Measurements from ENCODE around the gene LARGE1. TPM values are rescaled to one million over a fixed set of nuclear protein-coding genes. Genes with fewer than 3 reads are reported as not detected.

The LARGE1 gene
- total RNA-seq, 1 donor from 2014 or later: 140 TPM

GRCh38 chr22:33519071-33519973 lies 401.0 kb downstream of the LARGE1 start:
- ATAC-seq (ENCODE audit: poor library complexity): peak; percentile 73
- DNase-seq: no peak
- intact Hi-C loops (cut with DNase I): loop anchor here (1.0 to 10.0 kb wide), 3 partner anchors 61 to 408 kb away; no protein-coding TSS in a partner anchor

GRCh38 chr22:33518405-33518804 lies 401.9 kb downstream of the LARGE1 start:
- ATAC-seq (ENCODE audit: poor library complexity) (no peak), DNase-seq (no peak)
- intact Hi-C loops (cut with DNase I): loop anchor here (5.0 to 10.0 kb wide), 2 partner anchors 214 to 409 kb away; no protein-coding TSS in a partner anchor

DNA sequence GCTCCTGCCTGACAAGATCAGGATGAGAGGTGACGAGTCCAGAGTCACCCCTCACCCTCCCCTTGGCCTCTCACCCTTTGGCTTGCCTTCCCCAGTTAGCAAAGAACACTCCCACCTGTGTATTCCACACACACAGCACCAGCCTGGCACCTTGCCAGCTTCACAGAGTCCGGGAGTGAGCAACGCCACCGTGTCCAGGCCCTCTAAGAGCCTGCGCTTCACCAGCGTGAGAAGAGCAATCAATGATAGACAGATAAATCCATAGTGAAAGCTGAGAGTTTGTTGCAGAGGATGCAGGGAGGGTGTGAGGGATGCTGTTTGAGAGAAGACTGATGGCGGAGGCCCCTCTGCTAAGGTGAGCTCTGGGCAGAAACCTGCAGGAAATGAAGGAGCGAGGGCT lies 404.5 kb downstream of the LARGE1 start:
- intact Hi-C loops (cut with DNase I): loop anchor here (5.0 to 10.0 kb wide), 2 partner anchors 211 to 412 kb away; no protein-coding TSS in a partner anchor
- DNase-seq (no peak), ATAC-seq (ENCODE audit: poor library complexity) (no peak)

DNA sequence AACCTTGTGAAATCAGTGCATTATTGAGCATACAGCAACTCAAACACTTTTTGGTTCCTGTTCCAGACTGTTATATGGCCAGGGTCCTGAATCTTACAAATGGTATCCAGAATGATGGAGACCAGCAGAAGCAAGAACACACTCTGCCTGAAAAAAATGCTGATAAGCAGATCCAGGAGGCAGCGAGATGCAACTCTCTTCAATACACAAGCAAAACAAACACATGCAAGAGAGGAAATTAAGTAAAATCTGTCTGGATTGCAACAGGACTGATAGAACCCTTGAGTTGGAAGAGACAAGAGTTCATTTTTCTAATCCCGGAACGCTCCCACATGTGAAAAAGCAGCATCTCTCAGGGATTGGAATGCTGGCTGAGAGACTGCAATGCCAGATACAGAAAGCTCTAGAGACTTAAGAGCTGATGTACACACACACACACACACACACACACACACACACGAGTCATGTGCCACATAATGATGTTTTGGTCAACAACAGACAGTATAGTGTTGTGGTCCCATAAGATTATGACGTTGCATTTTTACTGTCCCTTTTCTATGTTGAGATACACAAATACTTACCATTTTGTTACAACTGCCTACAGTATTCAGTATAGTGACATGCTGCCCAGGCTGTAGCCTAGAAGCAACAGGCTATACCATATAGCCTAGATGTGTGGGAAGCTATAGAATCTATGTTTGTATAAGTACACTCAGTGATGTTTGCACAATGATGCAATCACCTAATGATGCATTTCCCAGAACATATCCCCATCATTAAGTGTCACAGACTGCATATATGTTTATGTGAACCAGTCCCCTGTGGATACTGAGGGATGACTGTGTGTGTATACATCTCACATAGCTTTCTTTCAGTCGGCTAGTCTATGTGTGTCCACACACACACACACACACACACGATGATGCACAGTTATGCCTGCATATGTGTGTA lies 406.6 kb downstream of the LARGE1 start:
- DNase-seq (no peak), ATAC-seq (ENCODE audit: poor library complexity) (no peak)
- intact Hi-C loops (cut with DNase I): loop anchor here (10.0 kb wide), 1 partner anchor 209 kb away; no protein-coding TSS in a partner anchor

- DNase-seq (no peak), ATAC-seq (ENCODE audit: poor library complexity) (no peak)
- intact Hi-C loops (cut with DNase I): loop anchor here (10.0 kb wide), 1 partner anchor 208 kb away; no protein-coding TSS in a partner anchor
These were observed 407.4 kb downstream of the LARGE1 start for GRCh38 chr22:33512908-33513307.

DNA sequence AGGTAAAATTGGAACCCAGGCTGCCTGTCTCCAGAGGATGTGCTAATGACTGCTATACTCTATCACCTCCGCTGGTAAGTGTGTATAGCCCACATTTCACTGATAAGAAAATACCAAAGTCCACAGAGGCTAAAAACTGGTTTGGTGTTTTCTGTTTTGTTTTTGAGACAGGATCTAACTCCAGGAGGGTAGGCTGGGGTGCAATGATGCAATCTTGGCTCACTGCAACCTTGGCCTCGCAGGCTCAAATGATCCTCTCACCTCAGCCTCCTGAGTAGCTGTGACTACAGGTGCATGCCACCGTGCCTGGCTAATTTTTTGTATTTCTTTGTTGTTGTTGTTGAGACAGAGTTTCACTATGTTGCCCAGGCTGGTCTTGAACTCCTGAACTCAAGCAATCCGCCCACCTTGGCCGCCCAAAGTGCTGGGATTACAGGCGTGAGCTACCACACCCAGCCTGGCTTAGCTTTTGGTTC lies 409.8 kb downstream of the LARGE1 start:
- intact Hi-C loops (cut with DNase I): loop anchor here (10.0 kb wide), 1 partner anchor 206 kb away; no protein-coding TSS in a partner anchor
- ATAC-seq (ENCODE audit: poor library complexity) (no peak), DNase-seq (no peak)

DNA sequence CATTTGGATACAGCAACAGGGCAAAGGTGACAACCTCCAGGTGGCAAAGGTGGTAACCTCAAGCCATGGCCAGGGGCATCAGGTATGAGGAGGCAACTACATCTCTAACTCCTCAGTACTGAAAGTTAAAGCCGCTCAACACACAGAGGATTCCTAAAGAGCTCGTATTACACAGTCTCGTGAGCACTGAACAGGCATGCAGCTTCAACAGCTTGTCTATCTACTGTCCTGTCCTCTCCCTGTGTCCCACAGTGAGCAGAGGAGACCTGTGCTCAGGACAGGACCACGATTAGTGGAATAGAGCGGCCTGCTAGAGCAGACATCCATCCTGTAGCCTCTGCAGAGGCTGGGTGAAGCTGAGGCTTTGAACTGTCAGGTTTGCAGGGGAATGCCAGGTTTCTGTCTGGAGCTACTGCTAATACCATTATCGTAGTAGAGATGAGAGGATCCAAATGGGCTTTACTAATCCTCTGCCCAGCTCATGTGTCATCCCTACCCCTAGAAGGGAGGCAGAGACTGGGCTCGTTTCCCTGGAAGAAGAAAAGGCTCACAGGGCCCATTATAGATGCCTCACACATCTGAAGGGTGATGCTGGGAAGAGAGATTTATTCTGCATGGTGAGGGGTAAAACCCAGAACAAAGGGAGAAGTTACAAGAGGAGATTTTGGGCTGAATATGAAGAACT lies 415.2 kb downstream of the LARGE1 start:
- DNase-seq (no peak), ATAC-seq (ENCODE audit: poor library complexity) (peak; percentile 30)
- intact Hi-C loops (cut with DNase I): no loop called here

DNA sequence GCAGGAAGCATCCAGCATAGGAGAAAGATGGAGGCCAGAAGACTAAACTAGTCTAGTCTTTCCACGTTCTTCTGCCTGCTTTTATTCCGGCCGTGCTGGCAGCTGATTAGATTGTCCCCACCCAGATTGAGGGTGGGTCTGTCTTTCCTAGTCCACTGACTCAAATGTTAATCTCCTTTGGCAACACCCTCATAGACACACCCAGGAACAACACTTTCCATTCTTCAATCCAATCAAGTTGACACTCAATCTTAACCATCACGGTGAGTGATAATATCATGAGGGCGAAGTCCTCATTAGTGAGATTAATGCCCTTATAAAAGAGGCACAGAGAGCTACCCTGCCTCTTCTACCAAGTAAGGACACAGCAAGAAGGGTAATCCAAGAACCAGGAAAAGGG lies 424.2 kb downstream of the LARGE1 start:
- ATAC-seq (ENCODE audit: poor library complexity) (no peak), DNase-seq (no peak)
- intact Hi-C loops (cut with DNase I): no loop called here

DNA sequence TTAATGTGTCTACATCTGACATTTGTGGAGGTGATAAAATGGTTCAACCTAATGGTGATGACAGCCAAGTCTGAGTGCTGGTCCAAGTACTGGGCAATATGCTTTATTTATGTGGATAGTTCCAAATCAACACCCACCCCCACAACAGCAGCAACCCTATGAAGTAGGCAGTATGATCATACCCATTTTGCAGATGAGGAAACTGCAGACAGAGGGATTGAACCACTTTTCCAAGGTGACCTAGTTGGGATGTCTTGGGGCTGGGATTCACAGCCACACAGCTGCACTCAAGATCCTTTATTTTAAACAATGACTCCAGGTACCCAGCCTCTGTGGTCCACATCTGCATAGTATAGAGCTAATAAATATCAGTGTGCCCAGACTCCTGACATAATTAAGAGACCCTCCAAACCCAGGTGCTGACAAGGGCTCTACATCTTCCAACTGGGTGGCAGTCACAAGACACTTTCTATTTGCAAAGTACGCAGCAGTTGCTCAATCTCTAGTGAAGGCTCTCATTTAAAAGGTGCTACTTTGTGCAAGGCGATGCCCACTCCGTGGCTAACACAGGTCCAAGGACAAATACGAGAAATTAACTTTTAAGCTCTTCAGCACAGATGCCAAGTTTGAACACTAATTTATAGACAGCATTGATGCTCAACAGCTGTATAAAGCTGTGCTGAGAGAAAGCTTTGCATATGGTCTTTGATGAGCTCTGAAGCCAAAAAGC lies 426.6 kb downstream of the LARGE1 start:
- DNase-seq (no peak), ATAC-seq (ENCODE audit: poor library complexity) (no peak)
- intact Hi-C loops (cut with DNase I): no loop called here

DNA sequence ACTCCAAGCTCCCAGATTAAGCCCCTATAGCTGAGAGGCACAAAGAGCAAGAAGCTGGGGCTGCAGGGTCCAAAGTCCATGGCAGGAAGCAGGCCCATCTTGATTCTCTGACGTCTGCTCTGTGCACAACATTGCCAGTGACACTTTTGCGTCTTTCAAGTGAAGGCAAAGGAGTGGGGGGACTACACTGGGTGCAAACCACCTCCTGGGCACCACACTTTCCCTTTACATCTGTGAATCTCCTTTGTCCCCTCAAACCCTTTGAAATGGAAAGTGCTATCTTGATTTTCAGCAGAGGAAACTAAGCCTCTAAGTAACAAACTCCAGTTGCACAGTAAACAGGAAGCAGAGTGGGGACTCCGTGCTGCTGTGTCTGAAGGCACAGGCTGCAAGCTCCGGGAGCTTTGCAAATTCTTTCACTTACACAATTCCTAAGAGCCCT lies 428.0 kb downstream of the LARGE1 start:
- no peak for DNase-seq
- intact Hi-C loops (cut with DNase I): no loop called here
- ATAC-seq (ENCODE audit: poor library complexity): peak; percentile 61

GRCh38 chr22:33487041-33487716 lies 433.1 kb downstream of the LARGE1 start:
- no peak for ATAC-seq (ENCODE audit: poor library complexity)
- DNase-seq: no peak
- intact Hi-C loops (cut with DNase I): no loop called here

DNA sequence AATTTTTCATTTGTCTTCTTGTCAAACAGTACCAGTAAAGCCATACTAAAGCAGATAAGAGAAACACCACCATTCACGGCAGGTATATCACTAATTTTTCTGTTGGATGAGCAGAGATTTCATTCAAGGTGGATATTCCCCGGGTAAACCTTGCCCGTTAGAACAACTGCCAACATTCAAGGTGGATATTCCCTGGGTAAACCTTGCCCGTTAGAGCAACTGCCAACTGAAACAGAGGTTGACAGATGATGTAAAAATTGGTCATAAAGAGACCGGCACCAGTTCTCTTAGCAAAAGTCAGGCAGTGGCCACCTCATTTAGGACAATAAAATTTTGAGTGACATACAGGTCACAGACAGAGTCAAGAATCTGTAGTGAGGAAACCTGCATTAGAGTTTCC lies 438.7 kb downstream of the LARGE1 start:
- no peak for DNase-seq
- ATAC-seq (ENCODE audit: poor library complexity): no peak
- intact Hi-C loops (cut with DNase I): no loop called here

DNA sequence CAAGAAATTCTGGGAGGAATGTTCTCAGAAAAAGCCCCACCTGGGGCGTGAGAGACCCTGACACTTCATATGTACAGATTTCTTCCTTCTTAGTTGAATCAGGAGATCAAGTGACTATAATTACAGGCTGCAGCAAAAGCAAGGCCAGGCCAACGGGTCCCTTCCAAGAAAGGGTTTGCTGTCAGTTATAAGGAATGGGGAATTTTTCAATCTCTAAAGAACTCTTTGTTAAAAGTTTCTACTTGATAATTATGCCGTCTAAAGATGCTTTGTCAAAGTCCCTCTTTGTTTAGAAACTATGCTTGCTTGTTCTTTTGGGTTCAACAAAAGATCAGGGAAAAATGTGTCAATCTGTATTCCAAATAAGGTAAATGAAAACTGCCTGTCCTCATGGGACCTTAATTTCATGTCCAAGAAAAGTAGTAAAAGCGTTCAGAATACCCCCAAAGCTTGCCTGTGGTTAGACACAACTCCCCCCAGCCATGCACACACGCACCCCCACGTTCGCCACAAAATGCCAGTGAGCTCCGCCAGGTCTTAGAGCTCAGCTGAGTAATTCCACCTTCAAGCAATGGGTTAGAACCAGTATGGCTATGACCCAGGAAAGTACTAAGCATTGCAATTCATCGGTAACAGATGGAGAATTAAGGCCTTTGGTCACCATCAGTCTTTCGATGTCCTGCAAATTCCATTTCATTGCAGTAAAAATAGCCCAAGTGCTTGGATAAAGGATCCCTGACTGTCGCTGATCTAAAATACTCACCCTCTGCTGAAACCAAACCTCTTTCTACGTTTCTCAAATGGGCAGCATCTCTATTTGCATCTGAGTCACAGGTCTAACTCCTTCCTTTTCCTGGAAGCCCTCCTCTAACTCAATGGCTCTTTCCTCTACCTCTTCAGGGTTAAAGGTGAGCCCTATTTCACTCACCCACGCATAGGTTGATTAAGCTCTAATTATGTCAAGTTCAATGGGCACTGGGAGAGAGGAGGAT lies 442.9 kb downstream of the LARGE1 start:
- ATAC-seq (ENCODE audit: poor library complexity): no peak

DNA sequence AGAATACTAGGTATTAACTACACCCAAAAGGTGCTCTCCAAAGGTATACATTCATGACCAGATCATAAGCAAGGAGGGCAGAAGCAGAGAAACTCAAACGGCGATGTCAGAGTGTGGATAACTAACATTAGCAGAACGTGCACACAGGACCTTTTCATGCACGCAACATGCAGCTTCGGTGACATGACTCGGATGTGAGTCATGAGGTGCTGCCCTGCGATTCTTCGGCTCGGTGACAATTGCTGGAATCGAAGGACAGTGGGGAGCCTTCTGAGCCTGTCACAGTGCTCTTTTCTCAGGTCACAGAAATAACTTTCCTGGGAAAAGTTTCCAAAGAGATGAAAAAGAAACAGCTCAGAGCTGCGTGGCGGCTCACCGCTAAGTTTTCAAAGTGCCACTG lies 443.6 kb downstream of the LARGE1 start:
- DNase-seq (no peak), ATAC-seq (ENCODE audit: poor library complexity) (no peak)
- intact Hi-C loops (cut with DNase I): no loop called here

More for the DNA sequence above, 442.9 kb downstream of the LARGE1 start:
- intact Hi-C loops (cut with DNase I): no loop called here
- DNase-seq: no peak

DNA sequence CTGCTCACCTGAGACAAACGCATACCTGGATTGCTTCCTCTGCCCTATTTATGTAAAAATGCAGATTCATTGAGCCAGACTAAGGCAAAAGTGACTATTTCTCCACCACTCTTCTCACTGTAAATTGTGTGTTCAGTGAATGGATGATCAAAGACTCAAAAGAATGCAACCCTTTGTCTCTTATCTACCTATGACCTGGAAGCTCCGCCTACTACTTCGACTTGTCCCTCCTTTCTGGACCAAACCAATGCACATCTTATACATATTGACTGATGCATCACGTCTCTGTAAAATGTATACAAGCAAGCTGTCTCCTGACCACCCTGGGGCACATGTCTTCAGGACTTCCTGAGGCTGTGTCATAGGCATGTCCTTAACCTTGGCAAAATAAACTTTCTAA lies 444.1 kb downstream of the LARGE1 start:
- ATAC-seq (ENCODE audit: poor library complexity) (no peak), DNase-seq (no peak)
- intact Hi-C loops (cut with DNase I): no loop called here

DNA sequence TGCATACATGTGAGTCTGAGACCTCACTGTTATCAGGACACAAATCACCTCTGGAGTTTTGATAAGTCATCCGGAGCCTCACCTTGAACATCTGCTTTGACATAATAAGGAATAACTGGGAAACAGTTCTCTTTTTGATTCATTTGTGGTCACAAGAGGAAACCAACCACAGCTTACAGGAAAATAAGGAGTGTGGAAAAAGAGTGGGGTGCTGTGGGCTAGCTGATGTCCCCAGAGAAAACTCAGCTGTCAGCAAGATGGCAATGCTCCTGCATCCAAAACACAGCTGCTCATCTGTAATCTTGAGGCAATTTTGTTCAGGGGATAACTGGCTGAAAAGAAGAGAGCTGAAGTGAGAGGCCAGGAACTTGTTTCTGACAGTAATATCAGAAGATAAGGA lies 445.7 kb downstream of the LARGE1 start:
- no peak for ATAC-seq (ENCODE audit: poor library complexity)
- no peak for DNase-seq
- intact Hi-C loops (cut with DNase I): no loop called here

All from Right ventricle myocardium superior (tissue), 1 donor.